ENCODE data around the gene NR2F2.
A peak's percentile ranks its signal among the peaks of the same experiment; 100 is the strongest.

Gene NR2F2

DNA sequence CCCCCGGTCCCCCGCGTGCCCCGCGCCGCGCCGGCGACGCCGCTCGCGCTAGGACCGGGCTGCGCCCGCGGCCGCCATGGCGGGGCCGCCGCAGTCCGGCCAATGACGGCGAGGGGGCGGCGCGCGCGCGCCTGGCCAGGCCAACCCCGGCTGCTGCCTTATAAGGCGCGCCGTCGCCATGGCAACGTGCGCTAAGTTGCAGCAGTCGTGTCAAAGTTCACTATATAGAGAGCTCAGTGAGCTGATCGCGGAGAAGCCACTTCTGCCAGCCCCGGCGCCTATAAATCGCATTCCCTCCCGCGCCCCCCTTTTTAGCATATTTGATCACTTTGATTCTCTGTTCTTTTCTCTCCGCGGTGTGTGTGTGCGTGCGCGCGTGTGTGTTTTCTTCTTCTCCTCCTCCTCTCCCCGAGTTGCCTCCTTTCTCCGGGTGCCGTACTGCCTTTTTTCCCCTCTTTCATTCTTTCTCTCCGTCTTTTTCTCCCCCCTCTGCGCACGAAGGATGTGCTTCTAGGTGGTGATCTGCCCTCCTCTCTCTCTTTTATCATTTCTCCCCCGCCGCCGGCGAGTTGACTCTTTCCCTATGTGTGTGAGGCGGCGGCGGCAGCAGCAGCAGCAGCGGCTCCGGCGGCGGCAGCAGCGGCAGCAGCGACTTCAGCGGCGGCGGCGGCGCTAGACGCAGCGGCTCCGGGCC is at the start of gene NR2F2:
Gene NR2F2 (plus strand): TSS at position 251 of the 694 bp plus-strand sequence. CDS start 1,406 bp downstream, outside the sequence.
- TF ChIP-seq, protein P1, sequence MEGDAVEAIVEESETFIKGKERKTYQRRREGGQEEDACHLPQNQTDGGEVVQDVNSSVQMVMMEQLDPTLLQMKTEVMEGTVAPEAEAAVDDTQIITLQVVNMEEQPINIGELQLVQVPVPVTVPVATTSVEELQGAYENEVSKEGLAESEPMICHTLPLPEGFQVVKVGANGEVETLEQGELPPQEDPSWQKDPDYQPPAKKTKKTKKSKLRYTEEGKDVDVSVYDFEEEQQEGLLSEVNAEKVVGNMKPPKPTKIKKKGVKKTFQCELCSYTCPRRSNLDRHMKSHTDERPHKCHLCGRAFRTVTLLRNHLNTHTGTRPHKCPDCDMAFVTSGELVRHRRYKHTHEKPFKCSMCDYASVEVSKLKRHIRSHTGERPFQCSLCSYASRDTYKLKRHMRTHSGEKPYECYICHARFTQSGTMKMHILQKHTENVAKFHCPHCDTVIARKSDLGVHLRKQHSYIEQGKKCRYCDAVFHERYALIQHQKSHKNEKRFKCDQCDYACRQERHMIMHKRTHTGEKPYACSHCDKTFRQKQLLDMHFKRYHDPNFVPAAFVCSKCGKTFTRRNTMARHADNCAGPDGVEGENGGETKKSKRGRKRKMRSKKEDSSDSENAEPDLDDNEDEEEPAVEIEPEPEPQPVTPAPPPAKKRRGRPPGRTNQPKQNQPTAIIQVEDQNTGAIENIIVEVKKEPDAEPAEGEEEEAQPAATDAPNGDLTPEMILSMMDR (IDR thresholded peaks at IDR 0.05; ENCODE audit: low read depth, low read length, missing control alignments), result no peak
- in situ Hi-C loops (cut with HindIII; ENCODE audit: low sequenced_read_pairs), result loop anchor here (25.0 kb wide), 2 partner anchors 907 to 1668 kb away; no protein-coding TSS in a partner anchor
- peak within 1 kb of the TSS; percentile 95 for H3K4me3 ChIP-seq (ENCODE audit: low read depth, low read length)

DNA sequence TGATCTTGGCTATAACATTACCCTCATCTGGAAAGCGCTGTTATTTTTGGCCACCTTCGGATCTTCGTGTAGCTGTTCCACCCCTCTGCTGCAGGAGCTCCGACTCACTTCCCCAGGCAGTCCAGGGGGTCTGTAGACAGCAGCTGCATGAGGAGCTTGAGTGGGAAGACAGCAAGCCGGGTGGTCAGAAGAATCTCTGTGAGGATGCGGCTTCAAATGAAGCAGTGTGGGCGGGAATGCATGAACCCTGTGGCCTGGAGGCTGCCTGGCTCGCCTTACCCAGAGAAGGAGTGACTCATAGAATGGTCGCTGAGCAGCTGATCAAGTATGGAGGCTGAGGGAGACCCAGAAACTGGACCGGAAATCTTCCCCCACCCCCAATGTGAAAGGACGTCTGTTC is 45.2 kb upstream of the NR2F2 start:
- in situ Hi-C loops (cut with HindIII; ENCODE audit: low sequenced_read_pairs), result no loop called here
- TF ChIP-seq, protein P1 (IDR thresholded peaks at IDR 0.05; ENCODE audit: low read depth, low read length, missing control alignments), result no peak
- peak; percentile 69 for DNase-seq (ENCODE audit: low read depth)
- peak overlapping the region; percentile 4 for H3K4me3 ChIP-seq (ENCODE audit: low read depth, low read length)

More for the DNA sequence above, at the start of gene NR2F2:
- peak; percentile 95 for DNase-seq (ENCODE audit: low read depth)

DNA sequence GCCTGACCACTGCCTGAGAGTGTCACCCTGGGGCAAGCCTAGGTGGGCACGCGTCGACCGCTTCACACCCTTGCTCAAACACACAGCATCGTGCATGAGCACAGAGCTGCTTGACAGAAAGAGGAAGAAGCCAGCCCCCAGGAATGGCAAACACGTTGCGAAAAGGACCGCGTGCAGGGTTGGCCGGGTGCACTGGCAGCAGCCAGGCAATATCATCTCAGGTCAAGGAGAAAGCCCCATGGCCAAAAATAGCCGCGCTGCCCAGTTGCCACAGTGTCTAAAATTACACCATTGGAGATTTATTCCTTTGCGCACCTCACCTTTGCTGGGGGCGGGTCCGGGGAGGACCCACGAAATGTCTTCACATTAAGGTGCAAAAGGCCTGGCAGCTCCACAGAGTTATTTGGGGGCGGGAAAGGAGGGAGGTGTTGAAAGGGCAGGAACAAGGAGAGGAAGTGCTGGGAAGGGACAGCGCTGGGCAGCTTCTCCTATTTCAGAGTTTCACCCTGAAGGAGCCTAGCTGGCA is 44.7 kb upstream of the NR2F2 start:
- TF ChIP-seq, protein P1 (IDR thresholded peaks at IDR 0.05; ENCODE audit: low read depth, low read length, missing control alignments), result no peak
- no peak overlapping the region for H3K4me3 ChIP-seq (ENCODE audit: low read depth, low read length)
- in situ Hi-C loops (cut with HindIII; ENCODE audit: low sequenced_read_pairs), result no loop called here
- no peak for DNase-seq (ENCODE audit: low read depth)

DNA sequence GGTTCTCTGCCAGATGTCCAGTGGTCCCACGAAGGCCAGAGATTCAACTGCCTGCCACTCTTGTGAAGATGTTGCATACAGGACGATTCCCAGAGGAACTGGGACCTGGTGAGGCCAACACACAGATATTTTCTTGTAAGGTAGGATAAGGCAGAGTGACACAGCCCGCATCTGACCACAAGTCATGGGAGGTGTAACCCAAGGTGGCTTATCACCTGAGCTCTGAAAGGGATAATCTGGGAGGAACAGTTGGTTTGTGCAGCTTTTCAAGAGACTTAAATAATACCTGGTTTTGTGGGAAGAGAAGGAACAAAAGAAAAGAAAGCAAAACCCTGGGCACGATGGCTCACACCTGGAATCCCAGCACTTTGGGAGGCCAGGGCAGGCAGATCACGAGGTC is 39.8 kb upstream of the NR2F2 start:
- DNase-seq (ENCODE audit: low read depth), result no peak
- TF ChIP-seq, protein P1 (IDR thresholded peaks at IDR 0.05; ENCODE audit: low read depth, low read length, missing control alignments), result no peak
- H3K4me3 ChIP-seq (ENCODE audit: low read depth, low read length), result no peak overlapping the region
- in situ Hi-C loops (cut with HindIII; ENCODE audit: low sequenced_read_pairs), result no loop called here

DNA sequence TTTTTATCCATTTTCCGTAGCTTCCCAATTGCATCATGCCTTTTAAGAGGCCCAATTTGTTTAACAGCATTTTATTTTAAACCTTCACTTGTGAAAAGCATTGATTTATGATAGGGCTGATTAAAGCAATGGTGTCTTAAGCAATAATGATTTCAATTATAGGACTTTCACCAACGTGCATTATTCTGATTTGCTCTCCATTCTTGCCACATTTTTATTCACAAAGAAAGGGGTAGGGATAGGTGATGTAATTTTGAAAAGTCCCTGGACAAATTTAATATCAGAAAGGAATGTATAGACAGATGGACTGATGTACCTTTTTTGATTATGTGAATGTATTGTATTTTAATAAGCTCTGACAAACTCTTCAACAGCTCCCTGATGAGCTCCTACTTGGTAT is 37.9 kb upstream of the NR2F2 start:
- DNase-seq (ENCODE audit: low read depth), result no peak
- in situ Hi-C loops (cut with HindIII; ENCODE audit: low sequenced_read_pairs), result no loop called here
- no peak overlapping the region for H3K4me3 ChIP-seq (ENCODE audit: low read depth, low read length)
- TF ChIP-seq, protein P1 (IDR thresholded peaks at IDR 0.05; ENCODE audit: low read depth, low read length, missing control alignments), result no peak

DNA sequence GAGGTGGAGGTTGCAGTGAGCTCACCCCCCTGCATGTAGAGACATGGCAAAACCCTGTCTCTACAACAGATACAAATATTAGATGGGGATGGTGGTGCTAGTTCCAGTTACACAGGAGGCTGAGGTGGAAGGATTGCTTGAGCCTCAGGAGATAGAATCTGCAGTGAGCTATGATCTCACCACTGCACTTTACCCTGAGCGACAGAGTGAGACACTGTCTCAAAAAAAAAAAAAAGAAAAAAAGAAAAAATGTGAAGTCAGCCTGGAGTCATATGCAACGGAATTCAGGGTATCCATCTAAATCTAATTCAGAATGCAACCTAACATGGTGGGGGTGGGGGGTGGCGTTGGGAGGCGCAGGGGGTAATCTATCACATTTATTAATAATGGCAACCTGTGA is 37.1 kb upstream of the NR2F2 start:
- in situ Hi-C loops (cut with HindIII; ENCODE audit: low sequenced_read_pairs), result no loop called here
- TF ChIP-seq, protein P1 (IDR thresholded peaks at IDR 0.05; ENCODE audit: low read depth, low read length, missing control alignments), result no peak
- DNase-seq (ENCODE audit: low read depth), result no peak
- no peak overlapping the region for H3K4me3 ChIP-seq (ENCODE audit: low read depth, low read length)

Data from astrocyte of the cerebellum (primary cell).